GM12878 (cell line): Measurements from ENCODE around the gene LSM7. TPM values are rescaled to one million over a fixed set of nuclear protein-coding genes. Genes with fewer than 3 reads are reported as not detected.

ENCODE experiments used
- ATAC-seq: fragments of 200-7000 bp; cut with Tn5 transposase; 3 replicates; pipeline ENCODE4 v1.9.1; 2020; ENCODE audit warnings: mild to moderate bottlenecking, moderate library complexity
- BruUV-seq: library from RNA; stranded (reverse); fragments of 400-500 nt; replicated peaks from 2 replicates; lab custom pipeline; 2021; lab: Mats Ljungman, UMichigan
- CTCF ChIA-PET: fragments of 300-600 bp; sonication (Branson Sonifier 250); formaldehyde crosslinking; extraction: SDS; loops from one replicate; lab custom pipeline; 2021; ENCODE audit warnings: inconsistent platforms; lab: Yijun Ruan, JAX
- POLR2A ChIA-PET: fragments of 350-600 bp; formaldehyde crosslinking; extraction: SDS; loops from one replicate; lab custom pipeline; 2021; ENCODE audit warnings: inconsistent platforms; lab: Charles Lee
- RAD21 ChIA-PET: fragments of 300-600 bp; sonication (Branson Sonifier 250); formaldehyde crosslinking; loops from one replicate; lab custom pipeline; 2023; ENCODE audit warnings: antibody characterized with exemption; ENCODE audit not compliant: unreplicated experiment; lab: Charles Lee
- SMC1A ChIA-PET: fragments of 300-600 bp; sonication (Branson Sonifier 250); formaldehyde crosslinking; loops from one replicate; lab custom pipeline; 2023; ENCODE audit not compliant: unreplicated experiment, uncharacterized antibody; lab: Charles Lee
- DNase-seq: peaks from one replicate; pipeline ENCODE4 v3.0.0-alpha.2; 2011; ENCODE audit warnings: low read depth, low spot score
- FAIRE-seq: peaks from 3 replicates; lab custom pipeline; 2011; peaks lifted over from hg19 to GRCh38; lab: Jason Lieb, UNC
- H2AFZ ChIP-seq: 2 replicates; pipeline ENCODE4 v1.6.0; 2011; ENCODE audit warnings: low read depth, low read length, control low read depth; ENCODE audit not compliant: control insufficient read depth
- H3K27ac ChIP-seq: 2 replicates; pipeline ENCODE4 v1.5.1; 2011; ENCODE audit warnings: control low read depth; ENCODE audit not compliant: control insufficient read depth, insufficient read depth
- H3K27me3 ChIP-seq, 2 experiments: replicated peaks in 1 of 2; 2 replicates each; pipeline versions ENCODE4 v1.6.0 to v1.6.1; 2011; ENCODE audit warnings: low read length in 1 of 2; ENCODE audit not compliant: control insufficient read depth in 2 of 2, insufficient read depth in 2 of 2
- H3K36me3 ChIP-seq, 2 experiments: 2 replicates each; pipeline ENCODE4 v1.5.1; 2011; ENCODE audit warnings: low read length in 1 of 2; ENCODE audit not compliant: control insufficient read depth in 2 of 2, insufficient read depth in 2 of 2
- H3K4me1 ChIP-seq: 2 replicates; pipeline ENCODE4 v1.6.1; 2011; ENCODE audit warnings: mild to moderate bottlenecking, low read length, moderate library complexity, mixed read lengths; ENCODE audit not compliant: control insufficient read depth, insufficient read depth
- H3K4me2 ChIP-seq: 2 replicates; pipeline ENCODE4 v1.6.0; 2011; ENCODE audit warnings: control low read depth; ENCODE audit not compliant: control insufficient read depth, insufficient read depth
- H3K4me3 ChIP-seq: fragments of 200-600 bp; sonication (generic); 2 replicates; pipeline ENCODE4 v1.5.1; 2016
- H3K79me2 ChIP-seq: 2 replicates; pipeline ENCODE4 v1.6.0; 2011; ENCODE audit warnings: low read length; ENCODE audit not compliant: control insufficient read depth, insufficient read depth
- H3K9ac ChIP-seq: 2 replicates; pipeline ENCODE4 v1.8.0; 2011; ENCODE audit warnings: low read length, control low read depth, mixed read lengths; ENCODE audit not compliant: control insufficient read depth, insufficient read depth
- H3K9me3 ChIP-seq: replicated peaks from 3 replicates; pipeline ENCODE4 v1.5.1; 2011; ENCODE audit warnings: mild to moderate bottlenecking, low read length; ENCODE audit not compliant: control insufficient read depth, insufficient read depth
- H4K20me1 ChIP-seq: 2 replicates; pipeline ENCODE4 v1.6.0; 2011; ENCODE audit not compliant: control insufficient read depth, insufficient read depth
- EED ChIP-seq: sonication (generic); IDR thresholded peaks from 2 replicates; pipeline ENCODE4 v1.6.1; 2016; ENCODE audit warnings: antibody characterized with exemption, low read depth
- EZH2 ChIP-seq: IDR thresholded peaks from 2 replicates; pipeline ENCODE4 v1.6.1; 2012; ENCODE audit warnings: low read depth, mild to moderate bottlenecking, control low read depth, inconsistent platforms, low read length, borderline replicate concordance; ENCODE audit not compliant: control insufficient read depth
- HDGF ChIP-seq: fragments of 450-650 bp; IDR thresholded peaks from 2 replicates; pipeline ENCODE4 v1.6.1; 2016; ENCODE audit warnings: antibody characterized with exemption
- MTA3 ChIP-seq: IDR thresholded peaks from 2 replicates; pipeline ENCODE4 v1.6.1; 2012; ENCODE audit warnings: low read length, inconsistent platforms, borderline replicate concordance
- YY1 ChIP-seq: IDR thresholded peaks from 2 replicates; pipeline ENCODE4 v1.6.1; 2011; ENCODE audit warnings: low read depth, mild to moderate bottlenecking, low read length
- ZNF274 ChIP-seq: IDR thresholded peaks from one replicate; pipeline ENCODE4 v1.8.0; 2011; ENCODE audit not compliant: insufficient read length, insufficient read depth
- WGBS: methylation state at CpG from one replicate; pipeline ENCODE4 v1.1.6; 2016; ENCODE audit warnings: low lambda C conversion rate; ENCODE audit not compliant: insufficient replicate concordance, insufficient coverage; ENCODE audit errors: missing lambda C conversion rate; 5-methylcytosine and 5-hydroxymethylcytosine counted together
- in situ Hi-C: fragments of 300-500 bp; cut with MboI; formaldehyde crosslinking; loops from 9 replicates; pipeline ENCODE4 v1.14.3; 2018; ENCODE audit warnings: mixed read lengths
- intact Hi-C: fragments of 100-400 bp; cut with micrococcal nuclease; formaldehyde crosslinking; loops from one replicate; pipeline ENCODE4 v1.14.2; 2022; ENCODE audit not compliant: unreplicated experiment
- polyA plus RNA-seq, 11 experiments: library from polyadenylated mRNA; depleted of rRNA in 4 of 11; unstranded in 6 of 11; stranded (reverse) in 5 of 11; fragments of >200 nt; fragmentation: Nextera tagmentation in 4 of 11; fragmentation: Illumina TruSeq in 1 of 11; extraction: Ambion mirVana in 4 of 11; extraction: Trizol in 1 of 11; gene quantifications; 1 replicate in 1 of 11; 2 replicates in 10 of 11; pipeline versions ENCODE4 v1.2.1 to v1.2.3, GENCODE V29; 2011 to 2016; ENCODE audit warnings: inconsistent platforms in 2 of 11, missing spikeins in 2 of 11, low read depth in 1 of 11
- total RNA-seq, 4 experiments: library from RNA; depleted of rRNA in 3 of 4; stranded (reverse); fragments of >200 nt in 3 of 4; fragmentation: Illumina TruSeq in 1 of 4; extraction: Trizol in 1 of 4; gene quantifications; 2 replicates each; pipeline versions ENCODE4 v1.2.1 to v1.2.3, GENCODE V29; 2013 to 2021
- TF ChIP-seq, protein P1 (sequence below): fragments of 150-350 bp; IDR thresholded peaks from 2 replicates; pipeline ENCODE4 v1.6.1; 2014; ENCODE audit warnings: mild to moderate bottlenecking, low read depth, low read length
- TF ChIP-seq, protein P2 (sequence below): fragments of 450-650 bp; IDR thresholded peaks from 2 replicates; pipeline ENCODE4 v1.6.1; 2018; ENCODE audit warnings: borderline replicate concordance, mild to moderate bottlenecking; ENCODE audit not compliant: partially characterized antibody

Gene LSM7
- total and polyA plus RNA-seq, 10 of the 15 experiments (the other 5 are each of a cell fraction or from before 2014, with no cell fraction given) = 24.4 to 424 (median 217) TPM

- Histone ChIP-seq H3K4me1 (no peaks in the 10 kb centered on the region), H3K4me2 (no peak overlapping the region), H3K79me2 (no peaks in the 10 kb centered on the region), H2AFZ (no peak overlapping the region), H3K9me3 (no peaks in the 10 kb centered on the region; the same call in 2 of the 3 replicates), H3K27me3 (no peaks in the 10 kb centered on the region), H3K9ac (no peak overlapping the region), H3K36me3 (no peaks in the 10 kb centered on the region), H3K27ac (no peak overlapping the region), H4K20me1 (no peaks in the 10 kb centered on the region), H3K4me3 (no peak overlapping the region)
- in situ Hi-C loops = no loop called here
- ATAC-seq = no peak
- ChIA-PET POLR2A (no interaction called here), RAD21 (no interaction called here), SMC1A (no interaction called here), CTCF (no interaction called here)
- TF ChIP-seq, protein P1, sequence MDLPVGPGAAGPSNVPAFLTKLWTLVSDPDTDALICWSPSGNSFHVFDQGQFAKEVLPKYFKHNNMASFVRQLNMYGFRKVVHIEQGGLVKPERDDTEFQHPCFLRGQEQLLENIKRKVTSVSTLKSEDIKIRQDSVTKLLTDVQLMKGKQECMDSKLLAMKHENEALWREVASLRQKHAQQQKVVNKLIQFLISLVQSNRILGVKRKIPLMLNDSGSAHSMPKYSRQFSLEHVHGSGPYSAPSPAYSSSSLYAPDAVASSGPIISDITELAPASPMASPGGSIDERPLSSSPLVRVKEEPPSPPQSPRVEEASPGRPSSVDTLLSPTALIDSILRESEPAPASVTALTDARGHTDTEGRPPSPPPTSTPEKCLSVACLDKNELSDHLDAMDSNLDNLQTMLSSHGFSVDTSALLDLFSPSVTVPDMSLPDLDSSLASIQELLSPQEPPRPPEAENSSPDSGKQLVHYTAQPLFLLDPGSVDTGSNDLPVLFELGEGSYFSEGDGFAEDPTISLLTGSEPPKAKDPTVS = no peak
- TF ChIP-seq ZNF274 = no peak
- TF ChIP-seq HDGF = no peak
- intact Hi-C loops = no loop called here
- FAIRE-seq = no peak
- 85% methylated on average over 17 of the region's 17 CpGs for WGBS
- BruUV-seq = no TSS peak
- no peak for DNase-seq
Observed at GRCh38 chr19:2354670-2355069, 26.3 kb upstream of the LSM7 start.

DNA sequence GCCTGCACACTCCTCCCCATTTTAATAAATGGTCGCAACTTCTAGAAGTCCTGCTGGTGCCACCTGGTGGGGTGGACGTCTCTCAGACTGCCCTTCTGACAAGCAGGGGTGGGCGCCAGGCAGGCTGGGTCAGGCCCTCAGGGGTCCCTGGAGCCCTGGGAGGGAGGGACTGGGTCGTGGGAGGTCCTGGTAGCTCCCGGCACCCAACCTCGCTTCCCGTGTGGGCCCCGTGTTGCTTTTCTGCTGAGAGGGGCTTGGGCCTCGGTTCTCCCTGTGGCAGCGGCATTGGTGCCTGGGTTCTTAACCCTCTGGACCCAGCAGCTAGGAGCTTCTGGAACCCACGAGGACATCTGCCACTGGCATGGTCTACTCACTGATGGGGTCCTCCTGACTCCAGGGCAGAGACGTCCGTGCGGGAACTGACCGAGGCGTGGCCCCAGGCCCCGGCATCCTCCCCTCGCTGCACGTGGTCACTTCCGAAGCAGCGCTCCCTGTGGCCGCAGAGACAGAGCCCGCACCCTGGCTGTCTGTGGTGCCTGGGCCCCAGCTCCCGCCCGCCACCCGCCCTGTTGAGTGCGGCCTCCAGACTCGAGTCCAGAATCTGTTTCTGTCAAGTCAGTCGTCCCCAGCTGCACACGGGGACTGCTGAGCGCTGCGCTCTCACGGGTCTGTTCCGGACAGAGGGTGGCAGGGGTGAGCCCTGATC is 25.7 kb upstream of the LSM7 start:
- H3K36me3 ChIP-seq = no peaks in the 10 kb centered on the region
- no peak overlapping the region for H3K27ac ChIP-seq
- TF ChIP-seq, protein P2, sequence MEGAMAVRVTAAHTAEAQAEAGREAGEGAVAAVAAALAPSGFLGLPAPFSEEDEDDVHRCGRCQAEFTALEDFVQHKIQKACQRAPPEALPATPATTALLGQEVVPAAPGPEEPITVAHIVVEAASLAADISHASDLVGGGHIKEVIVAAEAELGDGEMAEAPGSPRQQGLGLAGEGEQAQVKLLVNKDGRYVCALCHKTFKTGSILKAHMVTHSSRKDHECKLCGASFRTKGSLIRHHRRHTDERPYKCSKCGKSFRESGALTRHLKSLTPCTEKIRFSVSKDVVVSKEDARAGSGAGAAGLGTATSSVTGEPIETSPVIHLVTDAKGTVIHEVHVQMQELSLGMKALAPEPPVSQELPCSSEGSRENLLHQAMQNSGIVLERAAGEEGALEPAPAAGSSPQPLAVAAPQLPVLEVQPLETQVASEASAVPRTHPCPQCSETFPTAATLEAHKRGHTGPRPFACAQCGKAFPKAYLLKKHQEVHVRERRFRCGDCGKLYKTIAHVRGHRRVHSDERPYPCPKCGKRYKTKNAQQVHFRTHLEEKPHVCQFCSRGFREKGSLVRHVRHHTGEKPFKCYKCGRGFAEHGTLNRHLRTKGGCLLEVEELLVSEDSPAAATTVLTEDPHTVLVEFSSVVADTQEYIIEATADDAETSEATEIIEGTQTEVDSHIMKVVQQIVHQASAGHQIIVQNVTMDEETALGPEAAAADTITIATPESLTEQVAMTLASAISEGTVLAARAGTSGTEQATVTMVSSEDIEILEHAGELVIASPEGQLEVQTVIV = no peak
- TF ChIP-seq MTA3 (no peak), YY1 (no peak), EZH2 (no peak), EED (no peak)
- in situ Hi-C loops (no loop called here), intact Hi-C loops (no loop called here)
- 90% methylated on average over 32 of the region's 34 CpGs for WGBS
- no peaks in the 10 kb centered on the region; the same call in 2 of the 3 replicates for H3K9me3 ChIP-seq
- DNase-seq (no peak), ATAC-seq (no peak), FAIRE-seq (no peak)
- no peak overlapping the region for H3K9ac ChIP-seq
- ChIA-PET CTCF (interaction anchor here (1.1 kb wide), 1 partner anchor 26 kb away, joined by 4 read pairs; no protein-coding TSS in a partner anchor), POLR2A (interaction anchor here (0.9 kb wide), 1 partner anchor 102 kb away, joined by 3 read pairs; the partner anchor contains the start of gene LMNB2), SMC1A (no interaction called here), RAD21 (no interaction called here)
- no peak overlapping the region for H3K4me2 ChIP-seq
- no peaks in the 10 kb centered on the region for H3K79me2 ChIP-seq
- no peaks in the 10 kb centered on the region for H3K27me3 ChIP-seq
- BruUV-seq = no TSS peak
- no peak overlapping the region for H2AFZ ChIP-seq
- no peaks in the 10 kb centered on the region for H4K20me1 ChIP-seq
- no peak overlapping the region for H3K4me3 ChIP-seq
- no peaks in the 10 kb centered on the region for H3K4me1 ChIP-seq
